Right lobe of liver (tissue), 4 donors: ENCODE results near the gene CD244.

Experiments used
- CTCF ChIP-seq, 4 donors: fragments of 200-600 bp in 3 of 4; fragments of 450-650 bp in 1 of 4; IDR thresholded peaks; one replicate each; pipeline versions ENCODE4 v1.5.1 to v1.8.0; 2016 to 2022; ENCODE audit warnings: antibody characterized with exemption in 4 of 4, mild to moderate bottlenecking in 2 of 4
- POLR2A ChIP-seq: fragments of 450-650 bp; IDR thresholded peaks from one replicate; pipeline ENCODE4 v1.6.1; 2017; ENCODE audit warnings: antibody characterized with exemption, mild to moderate bottlenecking
- donor health status: DM: no; HTN: no; CAD: no.
- donor health status: DM: no; HTN: no; CAD: no.
- donor health status: DM: no; HTN: yes; CAD: no.

GRCh38 chr1:160887071-160887470 is 24.4 kb upstream of the CD244 start:
- TF ChIP-seq CTCF (IDR thresholded peaks at IDR 0.05): no peak
- TF ChIP-seq POLR2A: no peak
